ENCODE measurements around the gene TRUB1. TPM values are rescaled to one million over a fixed set of nuclear protein-coding genes. Genes with fewer than 3 reads are reported as not detected.
A peak's percentile ranks its signal among the peaks of the same experiment; 100 is the strongest.

Gene TRUB1
- polyA plus RNA-seq, 4 donors: 38.0 to 46.7 (median 43.6) TPM

DNA sequence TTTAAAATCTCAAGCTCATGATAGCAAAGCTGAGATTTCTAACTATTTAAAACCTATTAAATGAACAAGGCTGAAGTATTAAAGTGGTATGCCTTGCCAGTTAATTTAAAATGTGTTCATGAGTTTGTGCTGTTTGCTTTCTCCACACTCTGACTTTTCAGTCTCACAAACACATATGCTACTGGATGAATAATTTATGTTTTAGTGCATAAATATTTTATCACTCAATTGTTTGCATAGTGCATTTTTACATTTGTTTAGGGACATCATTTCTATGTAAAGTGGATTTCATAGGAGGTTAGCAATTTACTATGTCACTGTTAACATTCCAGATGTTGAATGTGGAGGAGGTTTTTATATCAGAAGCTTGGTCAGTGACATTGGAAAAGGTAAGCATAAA, 36.0 kb downstream of the TRUB1 start:
- DNase-seq (ENCODE audit: low read depth in 4 of 4, low spot score in 3 of 4): no peak

DNA sequence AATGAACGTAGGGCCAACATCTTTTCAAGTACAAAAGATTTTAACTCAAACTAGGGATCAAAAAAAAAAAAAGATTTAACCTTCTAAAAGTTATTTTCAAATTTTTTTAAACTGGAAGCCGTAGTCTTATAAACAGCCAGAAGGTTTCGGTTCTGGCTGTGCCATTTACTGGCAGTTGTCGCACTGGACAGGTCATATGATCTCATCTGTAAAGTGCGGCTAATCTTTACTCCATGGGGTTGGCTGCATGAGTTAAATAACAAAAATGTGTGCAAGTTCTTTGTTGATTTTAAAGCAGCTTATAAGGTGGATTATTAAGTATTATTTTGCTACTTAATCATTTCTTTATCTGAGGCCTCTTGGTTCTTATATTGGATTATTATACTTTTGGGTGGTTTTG, 36.6 kb downstream of the TRUB1 start:
- DNase-seq (ENCODE audit: low read depth in 4 of 4, low spot score in 3 of 4): no peak

DNA sequence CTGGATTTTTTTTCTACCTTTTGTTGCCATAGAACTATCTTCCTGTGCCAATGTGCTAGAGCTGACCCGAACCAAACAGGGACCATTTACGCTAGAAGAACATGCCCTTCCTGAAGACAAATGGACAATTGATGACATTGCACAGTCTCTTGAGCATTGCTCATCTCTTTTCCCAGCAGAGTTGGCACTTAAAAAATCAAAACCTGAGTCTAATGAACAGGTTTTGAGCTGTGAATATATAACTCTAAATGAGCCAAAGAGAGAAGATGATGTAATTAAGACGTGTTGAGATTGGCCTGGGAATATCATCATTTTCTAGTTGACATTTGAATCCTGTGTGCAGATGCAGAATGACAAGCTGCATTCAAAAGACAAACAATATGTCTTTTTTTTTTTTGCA, 37.1 kb downstream of the TRUB1 start:
- no peak for DNase-seq (ENCODE audit: low read depth in 4 of 4, low spot score in 3 of 4)

DNA sequence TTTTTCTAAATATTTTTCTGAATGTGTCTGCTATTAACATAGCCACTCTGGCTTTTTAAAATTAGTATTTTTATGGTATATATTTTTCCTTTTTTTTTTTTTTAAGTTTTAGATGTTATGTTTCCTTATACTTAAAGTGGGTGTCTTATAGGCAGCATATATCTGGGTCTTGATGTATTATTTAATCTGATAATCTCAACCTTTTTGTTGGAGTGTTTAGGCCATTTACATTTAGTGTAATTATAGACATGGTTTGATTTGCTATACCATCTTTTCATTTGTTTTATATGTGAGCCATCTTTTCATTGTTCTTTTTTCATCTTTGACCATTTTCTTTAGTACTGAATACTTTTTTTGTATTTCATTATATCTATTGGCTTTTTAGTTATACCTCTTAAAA, 45.0 kb downstream of the TRUB1 start:
- DNase-seq (ENCODE audit: low read depth in 4 of 4, low spot score in 3 of 4): no peak

DNA sequence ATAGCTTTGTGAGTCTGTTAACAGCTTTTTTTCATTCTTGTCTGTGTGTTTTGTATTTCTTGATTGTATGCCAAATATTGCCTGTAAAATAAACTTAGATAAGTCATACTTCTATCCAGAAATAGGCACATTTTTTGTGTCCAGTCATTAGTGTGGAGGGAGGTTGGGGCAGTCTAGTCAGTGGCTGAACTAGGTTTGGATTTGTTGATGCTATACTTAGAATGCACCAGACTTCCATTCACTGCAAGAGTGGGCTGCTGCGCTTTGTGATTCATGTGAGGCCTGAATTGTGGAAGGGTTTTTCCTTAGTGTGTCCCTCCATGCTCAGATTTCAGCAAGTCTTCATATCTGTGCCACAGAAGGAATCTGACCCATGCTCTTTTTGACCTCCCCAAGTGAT, 50.0 kb downstream of the TRUB1 start:
- no peak for DNase-seq (ENCODE audit: low read depth in 4 of 4, low spot score in 3 of 4)

DNA sequence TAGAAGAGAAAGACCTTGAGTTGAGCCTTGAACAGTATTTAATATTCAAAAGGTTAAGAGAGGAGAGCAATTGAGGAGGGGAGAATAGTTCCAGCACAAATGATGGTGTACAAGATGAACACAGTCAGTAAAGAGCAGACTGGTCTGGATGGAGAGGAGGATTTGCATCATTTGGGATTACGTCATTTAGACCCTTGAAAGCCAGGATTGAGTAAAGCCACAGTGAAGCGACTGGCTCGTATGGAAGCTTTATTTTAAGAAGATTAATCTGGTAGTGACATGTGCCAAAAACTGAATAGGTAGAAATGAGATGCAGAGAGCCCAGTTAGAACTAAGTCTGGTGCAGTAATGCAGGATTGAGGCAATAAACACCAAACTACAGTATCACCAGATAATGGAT, 52.6 kb downstream of the TRUB1 start:
- no peak for DNase-seq (ENCODE audit: low read depth in 4 of 4, low spot score in 3 of 4)

DNA sequence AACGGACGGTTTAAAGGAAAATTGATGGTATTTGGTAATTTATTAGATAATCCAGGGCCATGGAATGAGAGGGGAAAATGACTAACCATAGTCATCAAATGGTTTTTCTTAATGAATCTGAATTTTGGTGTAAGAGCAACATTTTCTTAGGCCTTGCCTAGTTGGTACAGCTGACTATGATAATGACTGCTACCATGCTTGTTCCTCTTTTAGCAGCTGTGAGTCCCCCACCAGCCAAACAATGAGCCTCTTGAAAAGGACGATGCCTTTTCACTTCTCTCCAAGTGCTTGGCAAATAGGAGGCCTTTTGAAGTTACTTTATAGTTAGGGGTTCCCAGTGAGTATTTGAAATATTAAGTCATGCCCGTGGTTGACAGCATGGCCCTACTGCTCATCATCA, 53.0 kb downstream of the TRUB1 start:
- DNase-seq (ENCODE audit: low read depth in 4 of 4, low spot score in 3 of 4): no peak

DNA sequence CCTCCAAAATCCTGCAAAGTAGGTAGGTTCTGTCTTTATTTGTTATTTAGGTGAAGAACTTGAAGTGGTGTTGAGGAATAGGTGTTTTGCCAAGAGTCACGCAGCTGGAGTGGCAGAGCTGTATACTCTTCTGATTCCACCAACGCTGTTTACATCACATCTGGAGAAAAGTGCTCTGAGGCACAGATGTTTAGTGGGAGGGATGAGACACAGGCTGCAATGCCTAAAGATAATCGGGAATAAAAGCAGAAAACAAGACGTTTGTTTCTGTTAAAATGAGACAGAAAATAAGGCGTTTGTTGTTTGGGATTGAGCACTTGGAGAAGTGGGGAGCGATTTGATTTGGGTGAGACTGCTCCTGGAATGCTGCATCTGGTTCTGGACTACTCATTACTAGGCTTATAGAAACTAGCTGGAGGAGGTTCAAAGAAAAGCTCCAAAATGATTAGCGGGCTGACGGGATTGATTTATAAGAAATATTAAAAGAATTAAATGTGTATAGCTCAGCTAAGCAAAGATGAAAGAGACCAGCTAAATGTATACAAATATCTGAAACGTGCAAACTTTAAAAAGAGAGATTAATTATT, 54.3 kb downstream of the TRUB1 start:
- DNase-seq (ENCODE audit: low read depth in 4 of 4, low spot score in 3 of 4): no peak

DNA sequence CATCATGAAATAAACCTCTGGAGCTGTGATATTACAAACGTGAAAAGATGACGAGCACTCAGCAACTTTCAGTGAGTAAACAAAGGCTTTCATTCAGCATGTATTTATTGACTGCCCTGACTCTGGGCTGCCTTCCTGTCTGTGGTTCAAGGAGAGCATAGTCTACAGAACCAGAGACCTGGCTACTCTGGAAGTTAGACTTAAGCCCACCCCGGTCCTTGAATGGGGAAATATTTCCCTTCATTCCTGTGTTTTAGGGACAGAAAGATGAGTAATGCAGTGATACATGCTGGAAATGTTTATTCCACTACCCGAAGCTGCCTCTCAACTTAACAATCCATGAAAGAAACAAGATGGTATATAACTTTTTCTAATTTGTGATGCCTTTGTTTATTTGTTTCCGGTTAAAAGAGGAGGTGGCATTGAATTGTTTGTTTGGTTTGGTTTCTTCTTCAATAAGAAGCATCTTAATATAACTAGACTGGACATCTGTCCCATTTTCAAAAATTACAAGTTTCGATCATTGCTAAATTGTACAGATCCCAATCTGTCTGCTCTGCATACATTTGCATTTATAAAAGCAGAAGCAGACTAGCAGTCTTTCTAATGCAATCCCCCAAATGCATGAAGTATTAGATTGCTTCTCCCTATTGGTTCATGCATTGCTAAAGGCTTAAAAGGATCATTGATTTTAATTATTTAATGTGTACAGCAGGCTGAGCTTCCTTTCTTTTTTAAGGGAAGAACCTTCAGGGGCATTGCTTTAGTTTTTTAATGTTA, 57.7 kb downstream of the TRUB1 start:
- no peak for DNase-seq (ENCODE audit: low read depth in 4 of 4, low spot score in 3 of 4)

DNA sequence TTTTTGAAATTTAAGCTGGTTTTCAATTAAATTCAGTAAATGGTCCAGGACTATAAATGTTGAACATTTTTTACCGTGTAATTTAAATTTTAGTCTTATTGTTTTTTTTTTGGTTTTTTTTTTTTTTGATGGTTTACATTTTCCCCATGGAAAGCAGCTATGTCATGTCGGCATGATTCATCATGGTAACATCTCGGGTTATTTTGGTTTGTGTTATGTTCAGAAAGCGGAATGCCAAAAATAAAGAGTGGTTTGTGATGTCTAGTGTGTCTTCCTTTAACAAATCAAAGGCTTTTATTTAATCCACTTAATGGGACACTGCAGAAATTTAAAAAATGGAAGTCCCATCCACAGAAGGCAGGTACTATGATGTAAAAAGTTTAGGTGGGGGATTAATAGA, 58.5 kb downstream of the TRUB1 start:
- DNase-seq (ENCODE audit: low read depth in 4 of 4, low spot score in 3 of 4): no peak

DNA sequence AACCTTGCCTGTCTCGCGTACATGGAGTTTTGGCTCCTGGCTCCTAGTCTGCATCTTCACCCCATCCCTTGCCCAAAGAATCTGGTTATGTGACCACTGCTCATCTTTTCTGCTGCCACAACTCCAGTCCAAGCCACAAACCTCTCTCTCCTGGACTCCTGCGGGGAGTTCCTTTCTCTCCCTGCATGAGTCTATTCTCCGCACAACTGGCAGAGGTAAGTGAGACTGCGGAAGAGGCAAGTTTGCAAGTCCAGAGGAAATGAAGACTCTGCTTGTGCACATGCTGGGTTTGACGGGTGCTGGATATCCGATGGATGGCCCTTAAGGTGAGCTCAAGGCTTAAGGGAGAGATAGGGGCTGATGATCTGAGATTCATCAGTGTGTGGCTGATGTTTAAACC, 61.0 kb downstream of the TRUB1 start:
- DNase-seq (ENCODE audit: low read depth in 4 of 4, low spot score in 3 of 4): no peak

DNA sequence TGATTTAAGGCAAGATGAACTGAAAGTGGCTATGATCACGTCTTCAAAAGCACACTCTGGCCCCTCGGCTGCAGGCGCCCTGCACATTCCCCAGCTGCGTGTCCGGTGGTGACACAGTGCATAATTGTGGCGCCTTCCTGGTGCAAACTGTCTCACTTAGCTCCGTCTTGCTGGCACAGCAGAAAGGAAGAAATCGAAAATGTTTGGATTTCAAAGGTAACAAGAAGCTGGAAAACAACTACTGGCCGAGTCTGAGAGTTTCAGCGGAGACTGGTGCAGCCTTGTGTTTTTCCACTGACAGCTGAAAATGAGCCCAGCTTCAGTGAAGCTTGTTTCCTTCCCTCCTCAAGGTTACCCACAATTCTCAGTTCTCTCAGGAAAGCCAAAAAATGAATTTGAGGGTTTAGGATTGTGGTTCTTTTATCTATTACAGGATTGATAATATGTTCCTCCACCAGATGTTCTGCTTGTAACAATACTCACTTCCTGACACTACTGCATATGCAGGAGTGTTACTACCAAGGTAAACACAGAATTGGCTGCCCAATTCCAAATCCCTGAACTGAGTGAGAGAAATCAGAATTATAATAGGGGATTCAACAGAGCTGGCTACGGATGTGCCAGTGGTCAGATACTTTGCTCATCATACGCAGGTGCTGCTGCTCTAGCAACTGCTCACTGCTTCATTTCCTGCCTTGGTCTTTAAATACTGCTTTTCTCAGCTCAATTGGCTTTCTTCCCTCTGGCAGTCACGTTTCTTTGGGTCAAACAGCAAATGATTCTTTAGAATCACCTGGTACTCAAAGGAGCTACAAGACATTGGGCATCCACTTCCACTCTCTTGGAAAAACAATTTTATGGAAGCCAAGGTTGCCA, 63.7 kb downstream of the TRUB1 start:
- peak in 1 of 4 donors; percentile 15 for DNase-seq (ENCODE audit: low read depth in 4 of 4, low spot score in 3 of 4)

DNA sequence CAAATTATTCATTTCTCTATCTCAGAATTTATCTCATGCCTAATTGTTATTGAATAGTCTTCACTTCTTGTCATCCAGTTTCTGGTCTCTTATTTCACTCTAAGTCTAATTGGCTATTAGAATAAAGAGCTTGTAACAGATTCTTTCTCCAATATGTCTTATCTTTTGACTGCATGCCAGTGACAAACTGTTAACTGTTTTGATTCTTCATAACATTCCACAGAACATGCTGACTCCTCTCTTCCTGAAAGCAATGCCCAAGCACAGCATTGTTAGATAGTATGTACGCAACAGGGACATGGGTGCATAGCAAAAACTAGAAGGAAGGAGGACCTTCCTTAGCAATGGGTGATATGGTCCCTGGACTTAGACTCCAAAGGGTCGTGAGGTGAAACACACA, 65.4 kb downstream of the TRUB1 start:
- no peak for DNase-seq (ENCODE audit: low read depth in 4 of 4, low spot score in 3 of 4)

DNA sequence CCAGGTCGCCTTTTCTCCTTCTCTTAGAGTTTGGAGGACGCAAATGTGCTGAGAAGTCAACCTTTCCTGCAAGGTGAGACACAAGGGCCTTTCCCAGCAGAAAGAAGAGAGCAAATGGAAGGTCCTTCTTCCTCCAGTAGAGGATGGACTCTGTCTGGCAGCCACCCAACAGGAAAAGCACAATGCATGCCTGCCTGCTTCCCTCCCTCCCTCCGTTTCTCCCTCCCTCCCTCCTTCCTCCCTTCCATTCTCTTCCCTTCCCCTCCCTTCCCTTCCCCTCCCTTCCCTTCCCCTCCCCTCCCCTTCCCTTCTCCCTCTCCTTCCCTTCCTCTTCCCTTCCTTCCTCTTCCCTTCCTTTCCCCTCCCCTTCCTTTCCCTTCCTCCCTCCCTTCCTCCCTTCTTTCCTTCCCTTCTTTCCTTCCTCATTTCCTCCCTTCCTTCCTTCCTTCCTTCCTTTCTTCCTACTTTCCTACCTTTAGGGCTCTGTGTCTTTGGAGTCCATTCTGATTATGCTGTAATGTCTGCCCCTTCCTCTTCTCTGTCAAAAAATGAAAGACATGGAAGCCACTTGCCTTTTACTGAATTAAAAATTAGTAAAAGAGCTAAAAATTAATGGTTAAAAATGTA, 66.4 kb downstream of the TRUB1 start:
- no peak for DNase-seq (ENCODE audit: low read depth in 4 of 4, low spot score in 3 of 4)

DNA sequence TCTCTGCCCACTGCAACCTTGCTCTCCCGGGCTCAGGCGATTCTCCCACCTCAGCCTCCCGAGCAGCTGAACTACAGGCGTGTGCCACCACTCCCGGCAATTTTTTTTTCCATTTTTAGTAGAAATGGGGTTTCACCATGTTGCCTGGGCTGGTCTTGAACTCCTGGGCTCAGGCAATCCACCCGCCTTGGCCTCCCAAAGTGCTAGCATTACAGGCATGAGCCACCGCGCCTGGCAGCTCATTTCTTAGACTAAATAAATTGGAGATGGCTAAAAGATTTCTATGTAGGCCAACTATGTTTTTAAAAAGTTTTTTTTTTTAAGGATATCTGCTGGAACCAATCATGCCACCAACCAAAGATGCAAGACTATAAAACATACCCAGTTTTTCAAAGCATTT, 67.8 kb downstream of the TRUB1 start:
- DNase-seq (ENCODE audit: low read depth in 4 of 4, low spot score in 3 of 4): no peak

DNA sequence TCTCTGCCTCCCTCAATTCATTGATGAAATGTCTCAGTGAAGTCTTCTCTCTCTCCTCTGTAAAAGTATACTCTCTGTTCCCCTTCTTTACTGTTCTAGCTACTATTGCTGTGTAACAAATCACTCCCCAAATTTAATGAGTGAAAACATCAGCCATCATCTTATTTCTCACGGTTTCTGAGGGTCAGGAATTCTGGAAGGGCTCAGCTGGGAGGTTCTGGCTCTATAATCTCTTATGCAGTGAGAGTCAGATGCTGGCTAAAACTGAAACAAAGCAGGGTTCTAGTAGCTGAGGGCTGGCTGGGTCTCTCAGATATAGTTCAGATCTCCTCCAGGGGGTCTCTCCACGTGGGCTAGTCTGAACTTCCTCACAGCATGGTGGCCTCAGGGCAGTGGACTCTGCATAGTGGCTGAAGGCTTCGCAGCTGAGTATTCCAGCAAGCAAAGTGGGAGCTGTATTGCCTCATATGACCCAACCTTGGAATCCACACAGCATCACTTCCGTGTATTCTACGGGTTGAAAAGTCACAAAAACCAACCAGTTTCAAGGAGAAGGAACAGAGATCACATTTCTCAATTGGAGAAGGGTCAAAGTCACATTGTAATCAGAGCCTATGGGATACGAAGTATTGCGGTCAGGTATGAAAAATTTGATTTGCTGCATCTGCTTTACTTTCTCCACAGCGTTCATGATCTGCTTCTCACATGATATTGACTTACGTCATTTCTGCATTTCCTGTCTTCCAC, 80.4 kb downstream of the TRUB1 start:
- DNase-seq (ENCODE audit: low read depth in 4 of 4, low spot score in 3 of 4): no peak

DNA sequence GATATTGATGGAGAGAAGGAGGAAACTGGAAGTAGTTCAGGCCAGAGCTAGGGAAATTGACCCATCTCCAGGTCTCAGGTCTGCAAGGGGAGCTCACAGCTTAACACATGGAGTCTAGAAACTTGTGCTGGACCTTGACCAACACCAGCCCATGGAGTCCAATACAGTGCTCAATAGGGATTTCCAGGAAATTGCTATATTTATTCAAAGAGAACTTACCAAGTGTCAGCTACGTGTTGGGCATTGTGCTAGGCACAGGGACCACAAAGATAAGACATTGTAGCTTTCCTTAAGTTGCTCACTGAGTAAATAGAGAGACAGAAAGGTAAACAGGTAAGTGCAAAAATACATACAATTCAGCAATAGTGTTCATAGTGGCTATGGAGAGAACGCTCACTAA, 82.5 kb downstream of the TRUB1 start:
- DNase-seq (ENCODE audit: low read depth in 4 of 4, low spot score in 3 of 4): no peak

DNA sequence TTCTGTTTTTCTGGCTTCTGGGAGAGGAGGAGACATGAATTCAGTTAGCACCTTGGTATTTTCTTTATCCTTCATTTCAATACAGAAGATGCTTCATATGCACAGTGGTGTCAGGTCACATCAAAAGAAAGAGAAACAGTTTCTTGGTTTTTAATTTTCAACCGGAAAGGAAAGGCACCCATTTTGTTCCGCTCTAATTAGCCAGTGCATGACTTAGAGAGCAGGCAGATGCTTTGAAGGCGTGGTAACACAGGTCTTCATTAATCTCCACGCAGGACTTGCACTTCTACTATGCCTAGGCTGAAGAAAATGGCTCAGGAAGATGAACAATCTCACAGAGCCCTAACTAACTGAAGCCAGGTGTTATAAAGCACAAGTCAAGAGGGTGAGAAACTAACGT, 84.7 kb downstream of the TRUB1 start:
- DNase-seq (ENCODE audit: low read depth in 4 of 4, low spot score in 3 of 4): no peak

DNA sequence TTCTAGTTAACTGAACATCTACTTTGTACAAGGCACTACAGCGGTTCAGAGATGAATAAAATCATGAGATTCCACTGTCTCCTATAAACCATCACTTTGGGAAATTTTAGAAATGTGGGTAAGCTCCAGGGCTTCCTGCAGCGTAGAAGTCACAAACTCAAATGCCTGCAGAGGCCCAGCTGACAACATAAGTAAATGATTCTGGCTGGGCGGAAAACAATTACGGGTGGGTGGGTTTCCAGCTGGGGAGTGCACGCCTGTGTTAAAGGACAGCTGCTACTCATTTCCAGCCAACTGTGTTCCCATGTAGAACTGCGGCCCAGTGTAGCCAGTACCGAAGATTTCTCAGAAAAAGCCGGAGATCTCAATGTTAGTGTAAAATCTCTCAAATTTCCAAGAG, 85.7 kb downstream of the TRUB1 start:
- no peak for DNase-seq (ENCODE audit: low read depth in 4 of 4, low spot score in 3 of 4)

DNA sequence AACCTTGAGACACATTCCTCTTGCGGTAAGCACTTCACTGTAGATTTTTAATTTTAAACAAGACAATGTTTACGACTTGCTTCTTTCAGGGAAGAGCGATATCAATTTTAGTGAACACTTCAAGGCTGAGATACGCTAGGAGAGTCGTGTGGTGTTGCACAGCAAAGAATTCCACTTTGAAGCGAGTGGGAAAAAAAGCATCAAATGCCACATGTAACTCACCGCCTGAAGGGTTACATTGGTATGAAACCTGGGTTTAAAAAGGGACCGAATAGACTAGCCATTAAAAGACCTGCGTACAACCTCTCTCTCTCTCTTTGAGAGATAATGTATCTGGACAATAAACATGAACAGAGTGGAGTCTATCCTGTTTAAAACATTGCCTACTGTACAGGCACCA, 86.4 kb downstream of the TRUB1 start:
- no peak for DNase-seq (ENCODE audit: low read depth in 4 of 4, low spot score in 3 of 4)

Data from right renal pelvis (tissue), 4 donors.